Thyroid gland (tissue), 4 donors: ENCODE measurements around the gene HES7. TPM values are rescaled to one million over a fixed set of nuclear protein-coding genes. Genes with fewer than 3 reads are reported as not detected.
"Not testable (repeated sequence)": the region's sequence is repeated elsewhere in the genome, so short reads cannot be mapped to it uniquely, and the experiment has no call there.

Experiments used
- DNase-seq, 2 donors: peaks; one replicate each; pipeline ENCODE4 v3.0.0-alpha.2; 2019
- H3K27ac ChIP-seq, 3 donors: fragments of 200-600 bp; sonication (generic); 1 replicate in 2 of 3; 2 replicates in 1 of 3; pipeline ENCODE4 v1.5.1; 2016 to 2019; ENCODE audit warnings: mild to moderate bottlenecking in 1 of 3, moderate library complexity in 1 of 3
- H3K27me3 ChIP-seq: fragments of 200-600 bp; sonication (generic); one replicate; pipeline ENCODE4 v1.5.1; 2019
- H3K36me3 ChIP-seq, 2 donors: fragments of 200-600 bp; sonication (generic); one replicate each; pipeline ENCODE4 v1.5.1; 2016 to 2019
- H3K4me1 ChIP-seq, 2 donors: fragments of 200-600 bp; sonication (generic); one replicate each; pipeline ENCODE4 v1.5.1; 2017 to 2019
- H3K4me3 ChIP-seq, 3 donors: fragments of 200-600 bp; sonication (generic); replicated peaks in 1 of 3; 1 replicate in 2 of 3; 2 replicates in 1 of 3; pipeline ENCODE4 v1.5.1; 2016; ENCODE audit warnings: mild to moderate bottlenecking in 1 of 3
- H3K9me3 ChIP-seq: fragments of 200-600 bp; sonication (generic); one replicate; pipeline ENCODE4 v1.5.1; 2017
- CTCF ChIP-seq, 6 experiments: fragments of 200-600 bp in 3 of 6; fragments of 450-650 bp in 3 of 6; sonication (generic) in 3 of 6; IDR thresholded peaks; one replicate each; pipeline ENCODE4 v1.5.1; 2016 to 2019; ENCODE audit warnings: antibody characterized with exemption in 6 of 6, mild to moderate bottlenecking in 2 of 6, inconsistent platforms in 1 of 6, moderate library complexity in 1 of 6
- POLR2A ChIP-seq, 2 donors: fragments of 450-650 bp; IDR thresholded peaks; one replicate each; pipeline ENCODE4 v1.6.1; 2017; ENCODE audit warnings: antibody characterized with exemption in 2 of 2, mild to moderate bottlenecking in 2 of 2, moderate library complexity in 1 of 2
- WGBS, 2 donors: methylation state at CpG; one replicate each; pipeline ENCODE4 v1.1.5; 2017; 5-methylcytosine and 5-hydroxymethylcytosine counted together
- intact Hi-C: fragments of 100-400 bp; cut with DNase I; formaldehyde crosslinking; loops from one replicate; pipeline ENCODE4 v1.15.1; 2023
- total RNA-seq, 4 donors: library from RNA; depleted of rRNA; stranded (reverse); fragments of >200 nt; gene quantifications; one replicate each; pipeline ENCODE4 v1.2.3, GENCODE V29; 2016

HES7 gene
- total RNA-seq, 4 donors from 2014 or later: 1.7 TPM; not detected in 3

GRCh38 chr17:8079291-8080207, 44.4 kb downstream of the HES7 start:
- peaks cover 6% of the 10 kb centered on the region for H3K27me3 ChIP-seq
- H3K27ac ChIP-seq: no peak overlapping the region
- peaks cover 0 to 14% of the 10 kb centered on the region in 2 donors for H3K4me1 ChIP-seq
- 1% methylated on average over 24 to 51 of the region's 87 CpGs for WGBS, 2 donors
- TF ChIP-seq CTCF (IDR thresholded peaks at IDR 0.05): peak; percentile 53 to 93 (median 80)
- TF ChIP-seq POLR2A (IDR thresholded peaks at IDR 0.05): no peak
- intact Hi-C loops: loop anchor here (10.0 kb wide), 1 partner anchor 225 kb away; no protein-coding TSS in a partner anchor
- DNase-seq: peak; percentile 62 to 64
- no peaks in the 10 kb centered on the region for H3K9me3 ChIP-seq
- no peaks in the 10 kb centered on the region for H3K36me3 ChIP-seq
- peak overlapping the region in 1 of 3 donors; percentile 16 for H3K4me3 ChIP-seq

- H3K4me3 ChIP-seq, H3K9me3 ChIP-seq, H3K36me3 ChIP-seq, DNase-seq, H3K27ac ChIP-seq: not testable (repeated sequence)
- Histone ChIP-seq H3K4me1 (peaks cover 7 to 23% of the 10 kb centered on the region in 2 donors), H3K27me3 (peaks cover 19% of the 10 kb centered on the region)
- WGBS, 2 donors: 83 to 89% methylated on average over 4 to 5 of the region's 5 CpGs
- intact Hi-C loops: loop anchor here (10.0 kb wide), 1 partner anchor 227 kb away; no protein-coding TSS in a partner anchor
Measured at GRCh38 chr17:8077939-8078338, 46.0 kb downstream of the HES7 start.

- DNase-seq: no peak
- no peak for TF ChIP-seq CTCF (IDR thresholded peaks at IDR 0.05)
- no peak for TF ChIP-seq POLR2A (IDR thresholded peaks at IDR 0.05)
- 86% methylated on average over 8 to 13 of the region's 13 CpGs for WGBS, 2 donors
- no peaks in the 10 kb centered on the region for H3K9me3 ChIP-seq
- no peak overlapping the region for H3K27ac ChIP-seq
- intact Hi-C loops: loop anchor here (10.0 kb wide), 1 partner anchor 228 kb away; no protein-coding TSS in a partner anchor
- peaks cover 10 to 31% of the 10 kb centered on the region in 2 donors for H3K4me1 ChIP-seq
- no peak overlapping the region for H3K4me3 ChIP-seq
- H3K36me3 ChIP-seq: no peaks in the 10 kb centered on the region
- H3K27me3 ChIP-seq: peaks cover 27% of the 10 kb centered on the region
Measured at GRCh38 chr17:8076502-8077266, 47.2 kb downstream of the HES7 start.

- DNase-seq: no peak
- TF ChIP-seq CTCF (IDR thresholded peaks at IDR 0.05) (no peak), POLR2A (IDR thresholded peaks at IDR 0.05) (no peak)
- Histone ChIP-seq H3K4me3 (no peak overlapping the region), H3K4me1 (peaks cover 10 to 31% of the 10 kb centered on the region in 2 donors), H3K27ac (no peak overlapping the region), H3K27me3 (peaks cover 27% of the 10 kb centered on the region), H3K9me3 (no peaks in the 10 kb centered on the region), H3K36me3 (no peaks in the 10 kb centered on the region)
- 88 to 89% methylated on average over 11 to 13 of the region's 14 CpGs for WGBS, 2 donors
- intact Hi-C loops: loop anchor here (10.0 kb wide), 1 partner anchor 229 kb away; no protein-coding TSS in a partner anchor
Measured at GRCh38 chr17:8075574-8076342, 48.1 kb downstream of the HES7 start.

- H3K4me1 ChIP-seq: peaks cover 10 to 27% of the 10 kb centered on the region in 2 donors
- H3K36me3 ChIP-seq: no peaks in the 10 kb centered on the region
- 82 to 85% methylated on average over 3 of the region's 3 CpGs for WGBS, 2 donors
- H3K9me3 ChIP-seq: no peaks in the 10 kb centered on the region
- no peak overlapping the region for H3K27ac ChIP-seq
- peaks cover 27% of the 10 kb centered on the region for H3K27me3 ChIP-seq
- TF ChIP-seq POLR2A (IDR thresholded peaks at IDR 0.05) (no peak), CTCF (IDR thresholded peaks at IDR 0.05) (no peak)
- H3K4me3 ChIP-seq: no peak overlapping the region
- intact Hi-C loops: loop anchor here (10.0 kb wide), 1 partner anchor 230 kb away; no protein-coding TSS in a partner anchor
- no peak for DNase-seq
Measured at GRCh38 chr17:8075081-8075480, 48.8 kb downstream of the HES7 start.
